ENCODE measurements around the gene PLVAP. TPM values are rescaled to one million over a fixed set of nuclear protein-coding genes. Genes with fewer than 3 reads are reported as not detected.

The PLVAP gene
- total and polyA plus RNA-seq, 9 of the 15 experiments (the other 6 are each of a cell fraction or from before 2014, with no cell fraction given) = 0.09 to 0.84 (median 0.51) TPM; not detected in 4

GRCh38 chr19:17405250-17406045, 28.3 kb upstream of the PLVAP start, which contains the start of gene BST2 (continued):
- TF ChIP-seq KLF1 (tag; IDR thresholded peaks at IDR 0.05) (no peak), PREB (CRISPR knock-in tag; IDR thresholded peaks at IDR 0.05) (0 out of 2 replicates have a peak, but pooled peaks have one; percentile 18), USF2 (CRISPR knock-in tag; IDR thresholded peaks at IDR 0.05) (no peak), ZNF79 (CRISPR knock-in tag; IDR thresholded peaks at IDR 0.05; ENCODE audit: low read depth) (no peak), PHF8 (IDR thresholded peaks at IDR 0.05; ENCODE audit: borderline replicate concordance, low read length) (peak; percentile 61; the same call in 1 of the 2 replicates), CCNT2 (IDR thresholded peaks at IDR 0.05; ENCODE audit: borderline replicate concordance, extremely low read depth, insufficient read length, low read depth, low read length) (no peak), POLR2AphosphoS5 (IDR thresholded peaks at IDR 0.05; ENCODE audit: control insufficient read depth, insufficient read depth, low read depth, low read length) (peak; percentile 82), CCAR2 (IDR thresholded peaks at IDR 0.05; ENCODE audit: low read depth, low read length) (no peak), ZFP1 (CRISPR knock-in tag; IDR thresholded peaks at IDR 0.05) (no peak), MEF2D (tag; conservative IDR thresholded peaks at IDR 0.05; ENCODE audit: low read depth) (no peak), ZNF41 (CRISPR knock-in tag; conservative IDR thresholded peaks at IDR 0.05) (no peak), ZNF239 (CRISPR knock-in tag; IDR thresholded peaks at IDR 0.05) (no peak), HLTF (IDR thresholded peaks at IDR 0.05) (no peak), SP1 (CRISPR knock-in tag; IDR thresholded peaks at IDR 0.05) (peak; percentile 77), TAF9B (IDR thresholded peaks at IDR 0.05; ENCODE audit: partially characterized antibody) (no peak), BRD4 (IDR thresholded peaks at IDR 0.05) (no peak; the same call in 1 of the 2 replicates), ZNF589 (CRISPR knock-in tag; IDR thresholded peaks at IDR 0.05; ENCODE audit: low read depth) (no peak), TEAD4 (IDR thresholded peaks at IDR 0.05; ENCODE audit: low read length) (peak; percentile 67; the same call in 1 of the 2 replicates), TEAD4 (CRISPR knock-in tag; IDR thresholded peaks at IDR 0.05; ENCODE audit: borderline replicate concordance) (no peak), ZNF263 (CRISPR knock-in tag; IDR thresholded peaks at IDR 0.05; ENCODE audit: borderline replicate concordance) (peak; percentile 53), KLF10 (CRISPR knock-in tag; IDR thresholded peaks at IDR 0.05) (no peak), ASH1L (IDR thresholded peaks at IDR 0.05; ENCODE audit: borderline replicate concordance, low read depth, partially characterized antibody) (no peak), ZNF197 (CRISPR knock-in tag; IDR thresholded peaks at IDR 0.05; ENCODE audit: low read depth) (no peak), HNRNPK (IDR thresholded peaks at IDR 0.05; ENCODE audit: low read depth, low read length, poor library complexity, severe bottlenecking) (no peak), NONO (IDR thresholded peaks at IDR 0.05; ENCODE audit: low read depth in 2 of 2, low read length in 1 of 2) (no peak)

Data from K562 (cell line).